Effector CD8-positive, alpha-beta T cell (primary cell): ENCODE results near the gene DPYD.

Source experiments
- DNase-seq: peaks from one replicate; lab custom pipeline; 2025; lab: John Stamatoyannopoulos, UW

The DPYD gene

GRCh38 chr1:97091679-97092078 lies 829.2 kb downstream of the DPYD start:
- DNase-seq: no peak

DNA sequence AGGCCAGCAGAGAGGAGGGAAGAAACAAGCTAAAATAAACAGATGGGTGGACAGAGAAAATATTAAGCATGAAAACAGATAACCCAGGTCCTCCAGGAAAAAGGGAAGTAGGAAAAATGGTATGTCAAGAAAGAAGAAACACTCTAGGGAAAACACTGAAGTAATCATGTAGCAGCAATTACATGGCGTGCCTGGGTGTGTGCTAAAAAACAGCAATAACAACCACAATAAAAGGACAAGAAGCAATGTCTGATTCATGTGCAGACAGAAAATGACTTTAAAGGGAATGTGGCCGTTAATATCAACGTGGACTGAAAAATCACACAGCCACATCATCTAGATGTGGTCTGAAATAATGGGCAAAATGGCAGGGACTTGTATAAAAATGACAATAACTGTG lies 829.6 kb downstream of the DPYD start:
- DNase-seq: no peak

GRCh38 chr1:97090725-97091124 lies 830.1 kb downstream of the DPYD start:
- DNase-seq: no peak

GRCh38 chr1:97089173-97089572 lies 831.7 kb downstream of the DPYD start:
- no peak for DNase-seq

DNA sequence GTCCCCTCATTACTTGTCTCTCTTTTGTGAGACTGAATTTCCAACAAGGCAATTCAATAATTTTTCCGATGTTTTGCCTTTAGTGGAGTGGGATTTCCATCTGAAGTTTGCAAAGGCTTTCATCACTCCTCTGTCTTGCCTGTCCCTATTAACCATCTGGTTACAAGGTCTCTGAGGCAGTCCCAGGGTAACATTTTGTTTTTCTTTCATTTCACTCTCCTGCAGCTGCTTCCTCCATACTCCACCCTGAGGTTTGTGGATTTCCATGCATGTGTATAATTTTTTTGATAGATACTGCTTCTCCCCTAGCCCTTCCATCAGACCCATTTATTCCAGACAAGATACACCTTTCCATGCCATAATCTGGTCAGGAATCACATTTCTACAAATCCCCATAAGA lies 832.4 kb downstream of the DPYD start:
- no peak for DNase-seq

GRCh38 chr1:97084546-97084945 lies 836.3 kb downstream of the DPYD start:
- DNase-seq: no peak

DNA sequence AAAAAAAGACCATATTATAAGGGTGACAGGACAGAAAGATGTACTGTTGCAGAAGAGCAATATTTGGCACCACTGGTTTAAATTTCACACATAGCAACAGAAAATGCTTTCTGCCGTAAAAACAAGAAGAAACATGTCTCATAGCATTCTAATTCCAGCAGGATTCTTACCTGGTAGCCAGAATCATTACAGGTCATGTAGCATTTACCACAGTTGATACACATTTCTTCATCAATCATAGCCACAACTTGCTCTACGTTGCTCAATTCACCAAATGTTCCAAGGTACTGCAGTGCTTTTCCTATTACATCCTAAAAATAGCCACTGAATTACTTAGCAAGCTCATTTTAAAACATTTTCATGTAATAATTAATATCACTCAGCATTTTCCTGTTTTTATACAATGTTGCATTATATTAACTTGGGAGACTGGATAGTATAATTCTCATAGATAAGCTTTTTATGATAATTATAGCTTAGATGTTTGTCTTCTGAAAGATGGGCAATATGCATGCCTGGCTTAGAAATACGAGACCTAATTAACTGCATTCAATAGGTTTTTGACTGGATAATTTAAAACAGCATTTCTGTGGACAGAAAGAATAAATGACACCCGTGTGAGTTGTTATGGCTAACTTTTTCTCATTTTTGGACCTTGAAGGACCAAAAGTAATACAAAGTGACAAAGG lies 838.5 kb downstream of the DPYD start:
- DNase-seq: no peak

DNA sequence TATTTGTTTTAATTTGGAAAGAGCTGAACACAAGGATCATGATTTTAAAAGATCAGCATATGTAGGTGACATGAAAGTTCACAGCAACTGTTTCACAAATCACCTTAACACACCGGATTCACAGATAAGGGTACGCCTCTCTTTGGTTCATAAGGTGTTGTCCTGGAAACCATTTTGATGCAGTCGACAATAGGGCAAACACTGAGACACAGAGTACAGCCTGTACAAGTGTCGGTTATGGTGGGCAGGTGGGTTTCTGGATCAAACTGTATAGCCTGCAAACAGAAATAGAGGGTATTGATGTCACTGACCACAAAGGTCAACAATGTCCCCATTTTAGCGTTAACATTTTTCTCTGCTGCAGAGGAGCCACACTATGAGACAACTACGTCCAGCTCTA lies 842.0 kb downstream of the DPYD start:
- DNase-seq: no peak

DNA sequence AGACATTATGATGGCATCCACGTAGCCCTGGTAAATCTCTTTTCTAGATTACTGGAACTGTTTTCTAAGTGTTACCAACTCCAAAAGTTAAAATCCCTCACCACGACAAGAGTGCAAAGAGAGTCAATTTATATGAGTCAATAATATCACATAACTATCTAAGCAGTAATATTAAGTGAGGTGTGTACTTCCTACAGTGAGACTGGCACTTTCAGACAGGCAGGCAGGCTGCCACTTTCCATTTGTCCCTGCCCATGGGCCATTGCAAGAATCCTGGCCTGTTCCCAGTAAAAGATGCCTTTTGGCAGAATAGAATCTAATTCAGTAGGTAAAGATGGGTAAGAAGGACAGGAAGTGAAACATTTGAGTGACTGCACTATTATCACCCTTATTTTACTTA lies 843.6 kb downstream of the DPYD start:
- no peak for DNase-seq

- DNase-seq: no peak
Measured at GRCh38 chr1:97074771-97075170, 846.1 kb downstream of the DPYD start.

DNA sequence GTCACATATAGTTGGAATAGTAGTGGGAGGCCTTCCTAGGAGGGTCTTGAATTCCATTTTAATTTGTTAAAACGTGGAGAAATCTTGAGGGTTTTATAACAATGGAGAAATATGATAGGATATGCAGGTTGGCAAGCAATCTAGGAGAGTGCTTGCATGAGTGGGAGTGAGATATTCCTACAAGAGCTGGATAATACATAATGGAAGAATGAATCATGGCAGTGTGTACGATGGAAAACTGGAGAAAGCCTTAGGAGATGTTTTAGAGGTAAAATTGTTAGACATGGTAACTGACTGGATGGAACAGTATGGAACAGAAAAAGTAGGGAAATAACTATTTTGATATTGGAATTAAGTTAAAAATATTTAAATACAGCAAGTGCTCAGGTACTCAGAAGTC lies 846.9 kb downstream of the DPYD start:
- no peak for DNase-seq

- no peak for DNase-seq
Measured at GRCh38 chr1:97073169-97073568, 847.7 kb downstream of the DPYD start.

DNA sequence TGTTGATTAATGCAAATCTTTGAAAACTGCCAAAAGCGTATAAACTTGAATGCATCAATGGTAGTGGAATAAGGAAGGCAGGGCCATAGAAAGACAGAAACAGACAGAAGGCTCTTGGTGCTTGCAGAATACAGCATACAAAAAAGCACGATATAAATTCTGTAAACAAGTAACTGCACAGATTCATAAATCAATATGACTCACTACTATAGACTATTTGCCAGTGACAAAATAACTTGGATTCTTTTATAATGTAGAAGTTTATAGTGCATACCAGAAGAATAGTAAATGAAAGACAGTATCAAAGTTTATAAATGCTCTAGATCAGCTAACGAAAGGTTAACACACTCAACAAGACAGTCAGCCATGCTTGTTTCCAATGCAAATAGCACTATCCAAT lies 849.7 kb downstream of the DPYD start:
- no peak for DNase-seq

DNA sequence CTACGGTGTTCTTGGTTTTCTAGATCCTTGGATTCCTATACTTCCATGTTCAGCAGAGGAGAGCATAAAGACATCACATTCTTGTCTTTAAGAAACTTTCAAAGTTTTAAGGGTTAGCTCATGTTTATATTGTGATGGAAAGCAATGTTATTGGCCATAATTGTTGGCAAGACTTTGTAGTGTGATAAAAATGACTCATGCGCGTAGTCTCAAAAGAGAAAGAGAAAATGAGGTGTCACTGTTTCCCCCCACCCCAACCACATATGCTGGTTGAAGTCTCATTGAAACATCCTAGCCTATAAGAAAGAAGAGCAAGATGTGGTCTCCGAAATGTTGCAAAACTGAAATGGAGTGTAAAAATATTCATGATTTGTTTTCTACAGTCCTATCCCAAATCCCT lies 850.5 kb downstream of the DPYD start:
- no peak for DNase-seq

GRCh38 chr1:97069312-97069711 lies 851.5 kb downstream of the DPYD start:
- DNase-seq: no peak

GRCh38 chr1:97066860-97067259 lies 854.0 kb downstream of the DPYD start:
- DNase-seq: no peak

DNA sequence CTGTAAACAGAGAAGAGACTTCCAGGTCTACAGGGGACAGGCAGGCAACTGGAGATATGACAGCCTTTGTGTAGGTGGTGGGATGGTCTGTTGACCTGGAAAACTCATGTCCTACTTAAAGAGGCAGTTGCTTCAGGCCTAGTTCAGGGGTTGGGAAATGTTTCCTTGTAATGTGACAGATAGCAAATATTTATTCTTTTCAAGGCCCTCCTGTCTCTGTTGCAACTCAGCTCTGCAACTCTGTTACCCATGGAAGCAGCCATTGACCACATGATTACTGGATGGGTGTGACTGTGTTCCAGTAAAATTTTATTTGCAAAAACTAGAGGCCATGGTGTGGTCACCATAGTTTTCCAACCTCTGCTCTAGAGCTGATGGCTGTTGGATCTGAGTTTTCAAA lies 857.3 kb downstream of the DPYD start:
- DNase-seq: no peak

GRCh38 chr1:97061604-97062003 lies 859.2 kb downstream of the DPYD start:
- no peak for DNase-seq

DNA sequence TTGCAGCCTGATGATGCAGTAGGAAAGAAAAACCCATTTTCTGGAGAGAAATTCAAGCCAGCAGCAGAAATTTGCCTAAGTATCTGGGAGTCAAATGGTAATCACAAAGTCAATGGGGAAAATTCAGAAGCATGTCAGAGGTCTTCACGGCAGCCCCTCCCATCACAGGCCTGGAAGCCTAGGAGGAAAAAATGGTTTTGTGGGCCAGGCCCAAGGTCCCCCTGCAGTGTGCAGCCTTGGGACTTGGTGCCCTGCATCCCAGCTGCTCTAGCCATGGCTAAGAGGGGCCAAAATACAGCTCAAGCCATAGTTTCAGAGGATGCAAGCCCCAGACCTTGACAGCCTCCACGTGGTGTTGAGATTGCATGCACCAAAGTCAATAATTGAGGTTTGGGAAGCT lies 864.4 kb downstream of the DPYD start:
- DNase-seq: no peak

- DNase-seq: no peak
Measured at GRCh38 chr1:97053268-97053667, 867.6 kb downstream of the DPYD start.

- no peak for DNase-seq
Measured at GRCh38 chr1:97051823-97052222, 869.0 kb downstream of the DPYD start.

- no peak for DNase-seq
Measured at GRCh38 chr1:97050506-97050905, 870.3 kb downstream of the DPYD start.

- no peak for DNase-seq
Measured at GRCh38 chr1:97047421-97047793, 873.4 kb downstream of the DPYD start.

- DNase-seq: no peak
Measured at GRCh38 chr1:97046765-97047420, 873.9 kb downstream of the DPYD start.
